ENCODE measurements around the gene UBE2V1. TPM values are rescaled to one million over a fixed set of nuclear protein-coding genes. Genes with fewer than 3 reads are reported as not detected.

UBE2V1 gene
- total and polyA plus RNA-seq, 2 of the 13 experiments (the other 11 are each of a cell fraction or from before 2014, with no cell fraction given): 81.3 to 132 TPM

DNA sequence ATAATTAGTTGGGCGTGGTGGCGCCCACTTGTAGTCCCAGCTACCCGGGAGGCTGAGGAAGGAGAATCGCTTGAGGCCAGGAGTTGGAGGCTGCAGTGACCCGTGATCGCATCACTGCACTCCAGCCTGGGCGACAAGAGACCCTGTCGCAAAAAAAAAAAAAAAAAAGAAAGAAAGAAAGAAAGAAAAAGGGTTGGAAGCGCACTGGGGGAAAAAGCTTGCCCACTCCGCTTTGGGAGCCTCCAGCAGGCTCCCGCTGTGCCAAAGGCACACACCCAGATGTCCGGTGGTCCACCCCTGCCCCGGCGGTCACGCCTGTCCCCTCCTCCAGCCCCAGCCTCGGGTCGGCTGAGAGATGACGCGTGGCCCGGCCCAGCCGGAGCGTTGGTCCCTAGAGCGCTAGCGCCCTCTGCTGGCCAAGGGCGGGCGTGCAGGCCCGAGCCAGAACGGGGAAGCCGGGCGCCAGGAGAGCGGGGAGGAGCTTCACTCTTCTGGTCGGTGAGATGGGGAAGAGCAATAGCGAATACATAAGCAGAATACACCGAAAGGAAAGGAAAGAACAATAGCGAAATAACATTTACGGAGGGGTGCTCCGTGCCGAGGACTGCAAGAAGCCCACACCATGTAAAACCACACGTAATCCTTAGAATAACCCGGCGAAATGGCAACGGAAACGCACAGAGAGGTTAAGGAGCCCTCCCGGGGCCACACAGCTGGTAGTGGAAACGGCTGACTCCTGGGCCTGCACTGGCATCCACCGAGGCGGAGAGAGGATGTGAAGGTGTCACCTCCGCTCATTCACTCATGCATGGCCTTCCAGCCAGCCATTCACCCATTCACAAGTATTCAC is 41.7 kb downstream of the UBE2V1 start (continued):
- TF ChIP-seq, protein P1, sequence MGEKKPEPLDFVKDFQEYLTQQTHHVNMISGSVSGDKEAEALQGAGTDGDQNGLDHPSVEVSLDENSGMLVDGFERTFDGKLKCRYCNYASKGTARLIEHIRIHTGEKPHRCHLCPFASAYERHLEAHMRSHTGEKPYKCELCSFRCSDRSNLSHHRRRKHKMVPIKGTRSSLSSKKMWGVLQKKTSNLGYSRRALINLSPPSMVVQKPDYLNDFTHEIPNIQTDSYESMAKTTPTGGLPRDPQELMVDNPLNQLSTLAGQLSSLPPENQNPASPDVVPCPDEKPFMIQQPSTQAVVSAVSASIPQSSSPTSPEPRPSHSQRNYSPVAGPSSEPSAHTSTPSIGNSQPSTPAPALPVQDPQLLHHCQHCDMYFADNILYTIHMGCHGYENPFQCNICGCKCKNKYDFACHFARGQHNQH (CRISPR knock-in tag; IDR thresholded peaks at IDR 0.05): peak; percentile 98
- peak; percentile 93 for TF ChIP-seq ARHGAP35 (CRISPR knock-in tag; IDR thresholded peaks at IDR 0.05; ENCODE audit: borderline replicate concordance)
- TF ChIP-seq NFRKB (IDR thresholded peaks at IDR 0.05): no peak
- TF ChIP-seq MED13 (CRISPR knock-in tag; IDR thresholded peaks at IDR 0.05): 0 out of 2 replicates have a peak, but pooled peaks have one; percentile 45
- peak; percentile 80; the same call in 1 of the 2 replicates for TF ChIP-seq ZNF772 (CRISPR knock-in tag; IDR thresholded peaks at IDR 0.05)
- TF ChIP-seq, protein P2, sequence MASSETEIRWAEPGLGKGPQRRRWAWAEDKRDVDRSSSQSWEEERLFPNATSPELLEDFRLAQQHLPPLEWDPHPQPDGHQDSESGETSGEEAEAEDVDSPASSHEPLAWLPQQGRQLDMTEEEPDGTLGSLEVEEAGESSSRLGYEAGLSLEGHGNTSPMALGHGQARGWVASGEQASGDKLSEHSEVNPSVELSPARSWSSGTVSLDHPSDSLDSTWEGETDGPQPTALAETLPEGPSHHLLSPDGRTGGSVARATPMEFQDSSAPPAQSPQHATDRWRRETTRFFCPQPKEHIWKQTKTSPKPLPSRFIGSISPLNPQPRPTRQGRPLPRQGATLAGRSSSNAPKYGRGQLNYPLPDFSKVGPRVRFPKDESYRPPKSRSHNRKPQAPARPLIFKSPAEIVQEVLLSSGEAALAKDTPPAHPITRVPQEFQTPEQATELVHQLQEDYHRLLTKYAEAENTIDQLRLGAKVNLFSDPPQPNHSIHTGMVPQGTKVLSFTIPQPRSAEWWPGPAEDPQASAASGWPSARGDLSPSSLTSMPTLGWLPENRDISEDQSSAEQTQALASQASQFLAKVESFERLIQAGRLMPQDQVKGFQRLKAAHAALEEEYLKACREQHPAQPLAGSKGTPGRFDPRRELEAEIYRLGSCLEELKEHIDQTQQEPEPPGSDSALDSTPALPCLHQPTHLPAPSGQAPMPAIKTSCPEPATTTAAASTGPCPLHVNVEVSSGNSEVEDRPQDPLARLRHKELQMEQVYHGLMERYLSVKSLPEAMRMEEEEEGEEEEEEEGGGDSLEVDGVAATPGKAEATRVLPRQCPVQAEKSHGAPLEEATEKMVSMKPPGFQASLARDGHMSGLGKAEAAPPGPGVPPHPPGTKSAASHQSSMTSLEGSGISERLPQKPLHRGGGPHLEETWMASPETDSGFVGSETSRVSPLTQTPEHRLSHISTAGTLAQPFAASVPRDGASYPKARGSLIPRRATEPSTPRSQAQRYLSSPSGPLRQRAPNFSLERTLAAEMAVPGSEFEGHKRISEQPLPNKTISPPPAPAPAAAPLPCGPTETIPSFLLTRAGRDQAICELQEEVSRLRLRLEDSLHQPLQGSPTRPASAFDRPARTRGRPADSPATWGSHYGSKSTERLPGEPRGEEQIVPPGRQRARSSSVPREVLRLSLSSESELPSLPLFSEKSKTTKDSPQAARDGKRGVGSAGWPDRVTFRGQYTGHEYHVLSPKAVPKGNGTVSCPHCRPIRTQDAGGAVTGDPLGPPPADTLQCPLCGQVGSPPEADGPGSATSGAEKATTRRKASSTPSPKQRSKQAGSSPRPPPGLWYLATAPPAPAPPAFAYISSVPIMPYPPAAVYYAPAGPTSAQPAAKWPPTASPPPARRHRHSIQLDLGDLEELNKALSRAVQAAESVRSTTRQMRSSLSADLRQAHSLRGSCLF (CRISPR knock-in tag; IDR thresholded peaks at IDR 0.05; ENCODE audit: borderline replicate concordance): no peak
- 0 out of 2 replicates have a peak, but pooled peaks have one; percentile 81 for TF ChIP-seq CHCHD3 (CRISPR knock-in tag; IDR thresholded peaks at IDR 0.05)
- no peak; the same call in 1 of the 2 replicates for TF ChIP-seq KLF15 (CRISPR knock-in tag; IDR thresholded peaks at IDR 0.05; ENCODE audit: borderline replicate concordance)
- peak; percentile 67; the same call in 1 of the 2 replicates for TF ChIP-seq CBX5 (CRISPR knock-in tag; IDR thresholded peaks at IDR 0.05; ENCODE audit: borderline replicate concordance)
- TF ChIP-seq ZNF468 (CRISPR knock-in tag; IDR thresholded peaks at IDR 0.05): no peak
- TF ChIP-seq ZBTB42 (CRISPR knock-in tag; IDR thresholded peaks at IDR 0.05): no peak
- TF ChIP-seq ZNF501 (CRISPR knock-in tag; IDR thresholded peaks at IDR 0.05): peak; percentile 94
- TF ChIP-seq ZBTB20 (CRISPR knock-in tag; IDR thresholded peaks at IDR 0.05; ENCODE audit: borderline replicate concordance, low read depth): no peak
- peak; percentile 93 for TF ChIP-seq ZNF792 (CRISPR knock-in tag; IDR thresholded peaks at IDR 0.05)
- no peak for TF ChIP-seq NONO (IDR thresholded peaks at IDR 0.05)
- peak; percentile 99 for TF ChIP-seq NONO (CRISPR knock-in tag; conservative IDR thresholded peaks at IDR 0.05)
- no peak for TF ChIP-seq ZNF781 (CRISPR knock-in tag; IDR thresholded peaks at IDR 0.05; ENCODE audit: borderline replicate concordance, not compliant biosample characterization)
- TF ChIP-seq SP2 (CRISPR knock-in tag; IDR thresholded peaks at IDR 0.05): no peak
- peak; percentile 65; the same call in 1 of the 2 replicates for TF ChIP-seq ZNF543 (CRISPR knock-in tag; IDR thresholded peaks at IDR 0.05)
- TF ChIP-seq ZFP41 (CRISPR knock-in tag; IDR thresholded peaks at IDR 0.05; ENCODE audit: borderline replicate concordance): no peak
- TF ChIP-seq, protein P3, sequence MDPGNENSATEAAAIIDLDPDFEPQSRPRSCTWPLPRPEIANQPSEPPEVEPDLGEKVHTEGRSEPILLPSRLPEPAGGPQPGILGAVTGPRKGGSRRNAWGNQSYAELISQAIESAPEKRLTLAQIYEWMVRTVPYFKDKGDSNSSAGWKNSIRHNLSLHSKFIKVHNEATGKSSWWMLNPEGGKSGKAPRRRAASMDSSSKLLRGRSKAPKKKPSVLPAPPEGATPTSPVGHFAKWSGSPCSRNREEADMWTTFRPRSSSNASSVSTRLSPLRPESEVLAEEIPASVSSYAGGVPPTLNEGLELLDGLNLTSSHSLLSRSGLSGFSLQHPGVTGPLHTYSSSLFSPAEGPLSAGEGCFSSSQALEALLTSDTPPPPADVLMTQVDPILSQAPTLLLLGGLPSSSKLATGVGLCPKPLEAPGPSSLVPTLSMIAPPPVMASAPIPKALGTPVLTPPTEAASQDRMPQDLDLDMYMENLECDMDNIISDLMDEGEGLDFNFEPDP (CRISPR knock-in tag; conservative IDR thresholded peaks at IDR 0.05): no peak
- TF ChIP-seq GTF2F1 (IDR thresholded peaks at IDR 0.05; ENCODE audit: low read length): 0 out of 2 replicates have a peak, but pooled peaks have one; percentile 41
- peak; percentile 77 for TF ChIP-seq MIER2 (CRISPR knock-in tag; IDR thresholded peaks at IDR 0.05)
